BJ (cell line): ENCODE data around the gene MATN4. TPM values are rescaled to one million over a fixed set of nuclear protein-coding genes. Genes with fewer than 3 reads are reported as not detected.
A peak's percentile ranks its signal among the peaks of the same experiment; 100 is the strongest.

ENCODE experiments used
- CTCF ChIA-PET: fragments of 350-600 bp; formaldehyde crosslinking; extraction: SDS; loops from one replicate; lab custom pipeline; 2021; ENCODE audit warnings: antibody characterized with exemption, inconsistent platforms; lab: Yijun Ruan, JAX
- POLR2A ChIA-PET: fragments of 300-600 bp; sonication (Branson Sonifier 250); formaldehyde crosslinking; extraction: SDS; loops from one replicate; lab custom pipeline; 2021; ENCODE audit warnings: antibody characterized with exemption; lab: Charles Lee
- DNase-seq: peaks from one replicate; pipeline ENCODE4 v3.0.0-alpha.2; 2011; ENCODE audit warnings: low read depth
- H3K27me3 ChIP-seq: 2 replicates; pipeline ENCODE4 v1.6.0; 2011; ENCODE audit warnings: low read length; ENCODE audit not compliant: control insufficient read depth, insufficient read depth
- H3K36me3 ChIP-seq: 2 replicates; pipeline ENCODE4 v1.5.1; 2011; ENCODE audit warnings: low read length; ENCODE audit not compliant: control insufficient read depth, insufficient read depth
- H3K4me3 ChIP-seq: 2 replicates; pipeline ENCODE4 v1.5.1; 2011; ENCODE audit warnings: low read depth, mild to moderate bottlenecking, control low read depth, low read length
- polyA plus RNA-seq: library from polyadenylated mRNA; depleted of rRNA; stranded (reverse); fragments of >200 nt; gene quantifications from 2 replicates; pipeline ENCODE4 v1.2.3, GENCODE V29; 2011
- TF ChIP-seq, protein P1 (sequence below): IDR thresholded peaks from 2 replicates; pipeline ENCODE4 v1.5.1; 2011; ENCODE audit warnings: low read depth, mild to moderate bottlenecking, control low read depth, inconsistent platforms, low read length, moderate library complexity; ENCODE audit not compliant: insufficient read depth

Gene MATN4
- polyA plus RNA-seq, 1 experiment = 0.06 TPM

DNA sequence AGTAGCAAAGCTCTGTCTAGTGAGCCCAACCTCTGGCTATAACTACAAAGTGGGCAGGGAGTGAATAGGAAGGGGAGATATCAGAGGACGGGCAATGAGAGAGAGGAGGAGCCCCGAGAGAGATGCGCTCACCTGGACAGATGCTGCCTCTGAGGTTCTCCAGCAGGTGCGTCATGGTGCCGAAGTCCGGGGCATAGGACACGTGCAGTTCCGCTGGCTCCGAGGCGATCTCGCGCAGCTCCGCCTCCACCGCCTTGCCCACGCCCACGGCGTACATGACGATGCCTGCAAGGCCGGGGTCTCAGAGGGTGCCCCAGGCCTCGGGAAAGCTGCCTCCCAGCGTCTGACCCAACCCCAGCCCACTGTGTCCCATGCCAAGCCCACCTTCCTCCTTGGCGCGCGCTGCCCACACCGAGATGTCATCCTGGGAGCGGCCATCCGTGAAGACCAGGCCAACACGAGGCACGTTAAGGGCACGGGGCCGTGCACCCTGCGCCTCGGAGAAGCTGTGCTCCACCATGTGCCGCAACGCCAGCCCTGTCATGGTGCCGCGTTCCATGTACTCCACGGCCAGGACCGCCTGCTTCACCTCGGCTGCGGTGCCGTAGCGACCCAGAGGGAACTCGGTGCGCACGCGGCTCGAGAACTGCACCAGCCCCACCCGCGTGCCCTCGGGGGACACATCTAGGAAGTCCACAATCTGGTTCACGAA is 10.2 kb downstream of the MATN4 start:
- ChIA-PET CTCF (interaction anchor here (8.9 kb wide), 1 partner anchor 15 kb away, joined by 43 read pairs; no protein-coding TSS in a partner anchor), POLR2A (no interaction called here)
- TF ChIP-seq, protein P1, sequence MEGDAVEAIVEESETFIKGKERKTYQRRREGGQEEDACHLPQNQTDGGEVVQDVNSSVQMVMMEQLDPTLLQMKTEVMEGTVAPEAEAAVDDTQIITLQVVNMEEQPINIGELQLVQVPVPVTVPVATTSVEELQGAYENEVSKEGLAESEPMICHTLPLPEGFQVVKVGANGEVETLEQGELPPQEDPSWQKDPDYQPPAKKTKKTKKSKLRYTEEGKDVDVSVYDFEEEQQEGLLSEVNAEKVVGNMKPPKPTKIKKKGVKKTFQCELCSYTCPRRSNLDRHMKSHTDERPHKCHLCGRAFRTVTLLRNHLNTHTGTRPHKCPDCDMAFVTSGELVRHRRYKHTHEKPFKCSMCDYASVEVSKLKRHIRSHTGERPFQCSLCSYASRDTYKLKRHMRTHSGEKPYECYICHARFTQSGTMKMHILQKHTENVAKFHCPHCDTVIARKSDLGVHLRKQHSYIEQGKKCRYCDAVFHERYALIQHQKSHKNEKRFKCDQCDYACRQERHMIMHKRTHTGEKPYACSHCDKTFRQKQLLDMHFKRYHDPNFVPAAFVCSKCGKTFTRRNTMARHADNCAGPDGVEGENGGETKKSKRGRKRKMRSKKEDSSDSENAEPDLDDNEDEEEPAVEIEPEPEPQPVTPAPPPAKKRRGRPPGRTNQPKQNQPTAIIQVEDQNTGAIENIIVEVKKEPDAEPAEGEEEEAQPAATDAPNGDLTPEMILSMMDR = no peak
- Histone ChIP-seq H3K4me3 (no peak overlapping the region), H3K36me3 (no peaks in the 10 kb centered on the region), H3K27me3 (no peaks in the 10 kb centered on the region)
- no peak for DNase-seq

DNA sequence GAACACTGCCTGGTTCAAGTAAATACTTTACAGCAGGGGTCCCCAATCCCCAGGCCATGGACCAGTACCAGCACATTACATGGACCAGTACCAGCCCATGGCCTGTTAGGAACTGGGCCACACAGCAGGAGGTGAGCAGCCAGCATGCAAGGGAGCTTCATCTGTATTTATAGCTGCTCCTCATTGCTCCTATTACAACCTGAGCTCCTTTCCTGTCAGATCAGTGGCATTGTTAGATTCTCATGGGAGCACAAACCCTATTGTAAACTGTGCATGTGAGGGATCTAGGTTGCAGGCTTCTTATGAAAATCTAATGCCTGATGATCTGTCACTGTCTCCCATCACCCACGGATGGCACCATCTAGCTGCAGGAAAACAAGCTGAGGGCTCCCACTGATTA is 13.4 kb downstream of the MATN4 start:
- Histone ChIP-seq H3K36me3 (no peaks in the 10 kb centered on the region), H3K27me3 (no peaks in the 10 kb centered on the region), H3K4me3 (no peak overlapping the region)
- ChIA-PET POLR2A (no interaction called here), CTCF (interaction anchor here (0.8 to 8.9 kb wide), 31 partner anchors 8 to 609 kb away, joined by 3 to 78 read pairs (median 4); partner anchors contain the start of genes KCNS1, MATN4 and SYS1)
- TF ChIP-seq, protein P1 = no peak
- DNase-seq = no peak

- DNase-seq = no peak
- ChIA-PET CTCF (interaction anchor here (0.6 to 8.9 kb wide), 61 partner anchors 9 to 608 kb away, joined by 3 to 78 read pairs (median 4); partner anchors contain the start of genes KCNS1, MATN4 and SYS1), POLR2A (no interaction called here)
- TF ChIP-seq, protein P1 = no peak
- Histone ChIP-seq H3K36me3 (no peaks in the 10 kb centered on the region), H3K4me3 (no peak overlapping the region), H3K27me3 (no peaks in the 10 kb centered on the region)
Observed at GRCh38 chr20:45294003-45294368, 14.1 kb downstream of the MATN4 start.

- H3K27me3 ChIP-seq = no peaks in the 10 kb centered on the region; the same call in 1 of the 2 replicates
- ChIA-PET CTCF (interaction anchor here (0.6 to 8.9 kb wide), 64 partner anchors 8 to 608 kb away, joined by 3 to 78 read pairs (median 4); partner anchors contain the start of genes KCNS1, MATN4 and SYS1), POLR2A (no interaction called here)
- TF ChIP-seq, protein P1 = peak; percentile 99
- no peaks in the 10 kb centered on the region for H3K36me3 ChIP-seq
- DNase-seq = no peak
- H3K4me3 ChIP-seq = peak overlapping the region; percentile 51
Observed at GRCh38 chr20:45293041-45294002, 14.8 kb downstream of the MATN4 start.
